AG09309 (cell line): ENCODE data around the gene ZBTB7B.

Experiments
- DNase-seq: peaks from one replicate; pipeline ENCODE4 v3.0.0-alpha.2; 2010; ENCODE audit warnings: low read depth
- H3K4me3 ChIP-seq: 2 replicates; pipeline ENCODE4 v1.5.1; 2011; ENCODE audit warnings: mild to moderate bottlenecking, low read depth, low read length, moderate library complexity; ENCODE audit not compliant: control insufficient read depth
- TF ChIP-seq, protein P1 (sequence below): IDR thresholded peaks from 2 replicates; pipeline ENCODE4 v1.5.1; 2011; ENCODE audit warnings: mild to moderate bottlenecking, low read depth, low read length, inconsistent platforms; ENCODE audit not compliant: insufficient read depth, control insufficient read depth; ENCODE audit errors: missing control alignments

The ZBTB7B gene

DNA sequence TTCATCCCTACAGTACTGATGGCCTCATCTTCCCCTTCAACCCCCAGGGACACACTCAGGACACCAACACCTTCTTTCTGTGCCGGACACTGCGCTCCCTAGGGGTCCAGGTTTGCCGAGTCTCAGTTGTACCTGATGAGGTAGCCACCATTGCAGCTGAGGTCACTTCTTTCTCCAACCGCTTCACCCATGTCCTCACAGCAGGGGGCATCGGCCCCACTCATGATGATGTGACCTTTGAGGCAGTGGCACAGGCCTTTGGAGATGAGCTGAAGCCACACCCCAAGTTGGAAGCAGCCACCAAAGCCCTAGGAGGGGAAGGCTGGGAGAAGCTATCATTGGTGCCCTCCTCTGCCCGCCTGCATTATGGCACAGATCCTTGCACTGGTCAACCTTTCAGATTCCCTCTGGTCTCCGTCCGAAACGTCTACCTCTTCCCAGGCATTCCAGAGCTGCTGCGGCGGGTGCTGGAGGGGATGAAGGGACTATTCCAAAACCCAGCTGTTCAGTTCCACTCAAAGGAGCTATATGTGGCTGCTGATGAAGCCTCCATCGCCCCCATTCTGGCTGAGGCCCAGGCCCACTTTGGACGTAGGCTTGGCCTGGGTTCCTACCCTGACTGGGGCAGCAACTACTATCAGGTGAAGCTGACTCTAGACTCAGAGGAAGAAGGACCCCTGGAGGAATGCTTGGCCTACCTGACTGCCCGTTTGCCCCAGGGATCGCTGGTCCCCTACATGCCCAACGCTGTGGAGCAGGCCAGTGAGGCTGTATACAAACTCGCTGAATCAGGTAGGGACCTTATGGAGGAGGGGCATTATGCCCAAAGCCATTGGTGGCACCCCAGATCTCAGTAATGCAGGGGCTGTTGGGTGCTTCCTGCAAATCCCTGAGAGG is 14.3 kb upstream of the ZBTB7B start:
- TF ChIP-seq, protein P1, sequence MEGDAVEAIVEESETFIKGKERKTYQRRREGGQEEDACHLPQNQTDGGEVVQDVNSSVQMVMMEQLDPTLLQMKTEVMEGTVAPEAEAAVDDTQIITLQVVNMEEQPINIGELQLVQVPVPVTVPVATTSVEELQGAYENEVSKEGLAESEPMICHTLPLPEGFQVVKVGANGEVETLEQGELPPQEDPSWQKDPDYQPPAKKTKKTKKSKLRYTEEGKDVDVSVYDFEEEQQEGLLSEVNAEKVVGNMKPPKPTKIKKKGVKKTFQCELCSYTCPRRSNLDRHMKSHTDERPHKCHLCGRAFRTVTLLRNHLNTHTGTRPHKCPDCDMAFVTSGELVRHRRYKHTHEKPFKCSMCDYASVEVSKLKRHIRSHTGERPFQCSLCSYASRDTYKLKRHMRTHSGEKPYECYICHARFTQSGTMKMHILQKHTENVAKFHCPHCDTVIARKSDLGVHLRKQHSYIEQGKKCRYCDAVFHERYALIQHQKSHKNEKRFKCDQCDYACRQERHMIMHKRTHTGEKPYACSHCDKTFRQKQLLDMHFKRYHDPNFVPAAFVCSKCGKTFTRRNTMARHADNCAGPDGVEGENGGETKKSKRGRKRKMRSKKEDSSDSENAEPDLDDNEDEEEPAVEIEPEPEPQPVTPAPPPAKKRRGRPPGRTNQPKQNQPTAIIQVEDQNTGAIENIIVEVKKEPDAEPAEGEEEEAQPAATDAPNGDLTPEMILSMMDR = no peak
- H3K4me3 ChIP-seq = no peak overlapping the region
- DNase-seq = no peak

DNA sequence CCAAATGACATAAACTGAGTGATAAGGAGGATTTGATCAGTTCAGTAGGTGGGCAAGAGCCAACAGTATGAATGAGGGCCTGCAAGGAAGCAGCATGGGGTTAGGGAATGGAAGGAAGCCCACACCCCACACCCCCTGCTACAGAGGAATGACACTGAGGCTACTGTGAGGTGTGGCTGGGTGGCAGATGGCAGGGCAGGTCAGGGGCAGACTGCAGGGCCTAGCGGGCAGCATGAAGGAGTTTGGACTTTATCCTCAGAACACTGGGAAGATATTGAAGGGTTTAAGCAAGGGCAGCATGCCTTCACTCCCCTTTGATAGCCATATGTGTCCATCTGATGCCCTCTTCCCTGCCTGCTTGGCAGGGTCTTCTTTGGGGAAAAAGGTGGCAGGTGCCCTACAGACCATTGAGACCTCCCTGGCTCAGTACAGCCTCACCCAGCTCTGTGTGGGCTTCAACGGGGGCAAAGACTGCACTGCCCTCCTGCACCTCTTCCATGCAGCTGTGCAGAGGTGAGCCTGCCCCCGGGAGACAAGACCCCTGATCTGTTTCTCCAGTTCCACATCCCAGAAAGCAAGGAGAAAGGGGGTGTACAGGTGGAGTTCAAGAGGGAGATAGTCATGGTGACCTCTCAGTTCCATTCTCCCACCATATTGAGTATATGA is 13.3 kb upstream of the ZBTB7B start:
- no peak overlapping the region for H3K4me3 ChIP-seq
- TF ChIP-seq, protein P1 = no peak
- DNase-seq = no peak

DNA sequence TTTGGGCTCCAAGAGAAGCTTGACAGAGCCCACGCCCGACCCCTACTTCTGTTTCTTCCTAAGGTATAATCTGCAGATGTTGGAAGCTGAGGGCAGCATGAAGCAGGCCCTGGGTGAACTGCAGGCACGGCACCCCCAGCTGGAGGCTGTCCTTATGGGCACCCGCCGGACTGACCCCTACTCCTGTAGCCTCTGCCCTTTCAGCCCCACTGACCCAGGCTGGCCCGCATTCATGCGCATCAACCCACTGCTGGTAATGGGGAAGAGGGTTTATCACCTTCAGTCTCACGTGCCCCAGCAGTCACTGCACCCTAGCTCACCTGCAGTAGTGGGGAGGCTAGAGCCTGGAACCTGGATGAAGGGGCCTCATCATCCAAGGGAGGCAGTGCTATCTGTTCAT is 12.3 kb upstream of the ZBTB7B start:
- TF ChIP-seq, protein P1 = no peak
- no peak for DNase-seq
- H3K4me3 ChIP-seq = no peak overlapping the region

DNA sequence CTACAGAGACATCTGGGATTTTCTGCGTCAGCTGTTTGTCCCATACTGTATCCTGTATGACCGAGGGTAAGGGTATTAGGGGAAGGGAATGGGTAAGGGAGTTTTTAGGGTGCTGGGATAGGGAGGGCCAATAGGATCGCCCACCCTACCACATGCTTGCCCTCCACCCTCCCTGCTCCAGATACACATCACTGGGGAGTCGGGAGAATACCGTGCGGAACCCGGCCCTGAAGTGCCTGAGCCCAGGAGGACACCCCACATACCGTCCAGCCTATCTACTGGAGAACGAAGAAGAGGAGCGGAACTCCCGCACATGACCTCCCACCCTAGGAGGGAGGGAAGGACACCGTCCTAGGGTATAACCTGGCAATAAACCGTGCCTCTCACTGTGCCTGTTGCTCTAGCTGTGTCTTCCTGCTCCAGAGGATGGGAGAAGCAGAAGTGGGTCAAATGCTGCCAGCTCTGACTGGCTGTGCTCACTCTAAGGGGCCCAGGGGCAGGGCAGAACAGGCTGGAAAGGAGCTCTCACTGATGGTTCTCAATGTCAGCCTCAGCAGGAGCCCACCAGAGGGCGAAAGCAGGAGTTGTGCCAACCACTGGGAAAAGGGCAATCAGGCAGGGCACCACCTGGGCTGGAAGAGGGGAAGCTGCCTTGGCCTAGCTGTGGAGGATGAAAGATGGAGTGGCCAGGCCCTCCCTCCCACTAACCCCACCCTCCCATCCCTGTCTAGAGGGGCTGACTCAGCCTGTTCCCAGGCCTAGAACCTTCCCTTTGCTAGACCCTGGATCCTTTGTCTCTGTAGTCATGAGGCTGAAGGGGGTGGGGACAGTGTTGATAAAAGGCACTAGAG is 9.7 kb upstream of the ZBTB7B start:
- TF ChIP-seq, protein P1 = peak; percentile 10
- no peak overlapping the region for H3K4me3 ChIP-seq
- no peak for DNase-seq

DNA sequence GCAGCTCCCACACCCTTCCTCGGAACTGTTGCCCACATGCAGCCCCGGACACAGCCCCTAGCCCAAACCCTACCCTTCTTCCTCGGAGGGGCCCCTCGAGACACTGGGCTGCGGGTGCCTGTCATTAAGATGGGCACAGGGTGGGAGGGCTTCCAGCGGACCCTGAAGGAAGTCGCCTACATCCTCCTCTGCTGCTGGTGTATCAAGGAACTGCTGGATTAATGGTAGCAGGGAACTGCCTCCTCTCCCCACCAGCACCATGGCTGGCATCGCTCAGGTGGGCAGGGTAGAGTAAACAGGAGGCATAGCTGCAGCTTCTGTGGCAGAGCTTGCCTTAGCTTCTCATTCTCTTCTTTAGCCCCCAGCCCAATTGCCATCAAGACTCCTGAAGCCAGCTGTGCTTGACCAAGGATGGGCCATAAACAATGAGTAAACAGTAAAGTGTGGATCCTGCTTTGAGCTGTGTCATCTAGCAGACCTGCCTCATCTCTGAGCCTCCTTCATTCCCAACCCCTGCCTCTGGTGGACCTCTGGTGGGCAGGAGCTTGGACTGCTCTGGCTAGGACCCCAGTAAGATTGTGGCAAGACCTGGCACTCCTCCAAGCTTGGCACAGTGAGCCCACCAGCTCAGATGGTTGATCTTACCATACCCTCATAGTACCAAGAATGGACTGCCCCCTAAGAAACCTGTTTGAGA is 8.9 kb upstream of the ZBTB7B start, which contains the start of gene LENEP:
TSS of gene LENEP (plus strand) at position 15 of the 697 bp plus-strand sequence. CDS start at position 37, 22 bp downstream.
- TF ChIP-seq, protein P1 = no peak
- DNase-seq = no peak
- no peak within 1 kb of the TSS for H3K4me3 ChIP-seq

DNA sequence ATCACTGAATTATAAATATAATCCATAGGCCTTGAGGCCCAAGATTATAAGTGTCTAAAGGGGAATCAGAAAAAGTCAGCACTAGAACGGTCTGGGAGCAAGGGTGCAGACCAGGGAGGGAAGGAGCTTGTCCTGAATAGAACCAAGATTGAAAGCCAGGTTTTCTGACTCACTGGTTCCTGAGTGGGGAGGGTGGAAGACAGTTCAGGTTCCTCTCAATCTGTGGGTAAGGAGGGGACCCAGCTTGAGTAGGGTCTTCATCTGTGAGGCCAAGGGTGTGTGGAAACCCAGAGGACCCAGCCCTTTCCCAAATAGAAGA is 8.4 kb upstream of the ZBTB7B start:
- H3K4me3 ChIP-seq = no peak overlapping the region
- DNase-seq = no peak
- TF ChIP-seq, protein P1 = no peak
